ENCODE data around the gene TCF19.
"Not testable (repeated sequence)": the region's sequence is repeated elsewhere in the genome, so short reads cannot be mapped to it uniquely, and the experiment has no call there.

TCF19 gene

DNA sequence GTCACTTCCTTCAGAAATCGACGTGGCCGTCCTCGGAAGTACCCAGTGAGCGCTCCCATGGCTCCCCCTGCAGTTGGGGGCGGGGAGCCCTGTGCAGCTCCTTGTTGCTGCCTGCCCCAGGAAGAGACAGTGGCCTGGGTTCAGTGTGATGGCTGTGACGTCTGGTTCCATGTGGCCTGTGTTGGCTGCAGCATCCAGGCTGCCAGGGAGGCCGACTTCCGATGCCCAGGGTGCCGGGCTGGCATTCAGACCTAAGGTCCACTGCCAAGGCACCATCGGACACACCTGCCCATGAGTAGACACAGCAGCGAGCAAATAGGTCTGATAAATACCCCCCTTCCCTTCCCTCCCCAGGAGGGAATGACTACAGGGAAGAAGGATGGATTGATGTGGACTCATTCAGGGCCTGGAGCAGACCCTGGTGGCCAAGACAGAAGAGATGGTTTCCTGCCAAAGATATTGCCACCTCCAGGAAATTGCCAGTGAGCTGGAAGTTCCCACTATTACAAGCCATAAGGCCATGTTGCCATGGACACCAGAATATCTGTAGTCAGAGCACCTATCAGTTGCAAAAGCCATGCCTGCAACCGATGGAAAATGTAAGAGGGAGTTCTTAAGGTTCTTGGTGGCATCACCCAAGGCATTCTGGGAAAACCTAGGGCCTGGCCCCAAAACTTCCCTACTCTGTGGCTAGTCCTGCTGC, 4.2 kb downstream of the TCF19 start:
- DNase-seq, result no peak

DNA sequence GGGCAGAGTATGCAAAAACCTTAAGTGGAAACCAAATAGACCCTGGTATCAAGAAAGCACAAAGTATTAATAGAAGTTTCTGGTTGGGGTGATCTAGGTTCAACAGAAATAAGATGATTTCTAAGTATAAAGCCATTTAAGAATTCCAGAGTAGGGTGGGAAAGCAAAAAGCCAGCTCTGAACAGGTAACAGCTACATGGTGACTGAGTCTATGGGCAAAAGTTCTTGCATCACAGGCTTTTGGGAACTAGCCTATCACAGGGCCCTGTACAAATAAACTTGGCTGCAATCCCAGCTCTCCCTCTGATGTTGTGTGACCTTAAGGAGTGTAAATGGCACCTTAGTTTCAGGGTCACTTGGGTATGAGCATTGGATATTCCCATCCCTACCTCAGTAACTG, 5.5 kb downstream of the TCF19 start:
- no peak for DNase-seq

DNA sequence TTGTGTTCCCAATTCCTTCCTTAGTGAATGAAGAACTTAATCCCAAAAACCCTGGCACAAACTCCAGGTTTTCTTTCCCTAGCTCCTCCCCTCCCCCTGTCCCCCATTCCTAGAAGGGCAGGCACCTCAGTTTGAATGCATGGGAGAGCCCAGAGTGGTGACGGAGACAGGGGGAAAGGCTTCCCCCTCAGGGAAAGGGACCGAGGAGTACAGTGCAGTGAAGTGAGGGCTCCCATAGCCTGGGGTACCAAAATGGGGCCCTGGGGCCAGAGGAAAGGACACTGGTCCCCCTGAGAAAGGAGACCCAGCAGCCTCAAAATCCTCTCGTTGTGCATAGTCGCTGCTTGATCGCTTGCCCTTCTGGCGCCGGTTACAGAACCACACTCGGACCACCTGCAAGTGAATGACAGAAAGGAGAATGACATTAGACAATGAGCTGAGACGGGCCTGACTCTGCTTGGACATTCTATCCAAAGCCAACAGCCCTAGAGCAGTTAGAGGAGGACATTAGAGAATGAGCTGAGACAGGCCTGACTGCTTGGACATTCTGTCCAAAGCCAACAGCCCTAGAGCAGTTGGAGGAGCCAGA, 6.2 kb downstream of the TCF19 start:
- DNase-seq, result not testable (repeated sequence)

DNA sequence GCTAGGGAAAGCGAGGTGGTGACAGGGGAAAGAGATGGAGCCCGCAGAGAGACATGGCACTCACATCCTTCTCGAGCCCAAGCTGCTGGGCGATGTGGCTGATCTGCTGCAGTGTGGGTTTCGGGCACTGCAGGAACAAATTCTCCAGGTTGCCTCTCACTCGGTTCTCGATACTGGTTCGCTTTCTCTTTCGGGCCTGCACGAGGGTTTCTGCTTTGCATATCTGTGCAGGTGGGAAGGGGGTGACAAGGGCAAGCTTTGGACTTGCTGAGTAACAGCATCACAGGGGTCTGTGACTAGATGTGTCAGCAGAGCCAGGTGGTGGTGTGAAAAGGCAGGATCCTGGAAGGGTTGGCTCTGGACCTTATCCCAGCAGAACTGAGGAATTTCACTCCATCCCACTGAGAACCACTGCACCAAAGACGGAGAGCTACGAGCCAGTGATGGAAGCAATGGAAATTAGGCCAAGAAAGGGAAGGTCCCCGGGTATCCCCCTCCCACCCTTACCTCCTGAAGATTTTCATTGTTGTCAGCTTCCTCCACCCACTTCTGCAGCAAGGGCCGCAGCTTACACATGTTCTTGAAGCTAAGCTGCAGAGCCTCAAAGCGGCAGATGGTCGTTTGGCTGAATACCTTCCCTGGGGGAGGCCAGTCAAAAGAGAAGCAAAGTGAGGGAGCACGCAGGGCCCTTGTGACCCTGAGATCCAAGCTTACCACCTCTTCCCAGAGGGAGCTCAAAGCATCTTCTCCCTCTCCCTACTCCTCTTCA, 6.9 kb downstream of the TCF19 start:
- not testable (repeated sequence) for DNase-seq

DNA sequence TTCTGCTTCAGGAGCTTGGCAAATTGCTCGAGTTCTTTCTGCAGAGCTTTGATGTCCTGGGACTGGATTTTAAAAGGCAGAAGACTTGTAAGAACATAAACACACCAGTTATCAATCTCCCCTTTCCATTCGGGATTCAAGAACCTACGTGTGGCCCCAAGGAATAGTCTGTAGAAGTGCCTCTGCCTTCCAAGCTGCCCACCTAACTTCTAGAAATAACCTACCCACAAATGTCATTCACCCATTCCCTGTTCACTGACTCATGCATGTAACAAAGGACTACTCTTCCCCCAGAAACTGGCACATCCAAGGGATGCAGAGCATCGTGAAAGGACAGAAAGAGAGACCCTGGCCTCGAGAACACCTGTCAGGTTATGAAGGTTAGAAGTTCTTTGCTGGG, 7.6 kb downstream of the TCF19 start:
- no peak for DNase-seq

DNA sequence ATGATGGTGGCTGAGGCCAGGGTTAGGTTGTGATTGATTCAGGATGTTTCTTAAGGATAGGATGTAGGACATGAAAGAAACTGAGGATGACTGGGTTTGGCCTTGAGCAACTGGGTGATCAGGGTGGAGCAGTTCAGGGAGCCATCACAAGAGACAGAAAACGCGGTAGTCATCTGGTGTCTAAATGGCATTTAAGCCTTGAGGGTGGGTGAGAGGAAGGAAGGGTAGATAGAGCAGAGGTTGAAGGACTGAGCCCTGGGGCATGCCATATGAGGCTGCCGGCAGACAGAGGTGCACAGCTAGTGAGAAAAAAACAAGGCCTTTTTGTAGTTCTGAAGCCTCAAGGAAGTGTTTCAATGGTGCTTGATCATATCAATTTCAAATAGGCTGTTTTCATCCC, 10.2 kb downstream of the TCF19 start:
- DNase-seq, result no peak

DNA sequence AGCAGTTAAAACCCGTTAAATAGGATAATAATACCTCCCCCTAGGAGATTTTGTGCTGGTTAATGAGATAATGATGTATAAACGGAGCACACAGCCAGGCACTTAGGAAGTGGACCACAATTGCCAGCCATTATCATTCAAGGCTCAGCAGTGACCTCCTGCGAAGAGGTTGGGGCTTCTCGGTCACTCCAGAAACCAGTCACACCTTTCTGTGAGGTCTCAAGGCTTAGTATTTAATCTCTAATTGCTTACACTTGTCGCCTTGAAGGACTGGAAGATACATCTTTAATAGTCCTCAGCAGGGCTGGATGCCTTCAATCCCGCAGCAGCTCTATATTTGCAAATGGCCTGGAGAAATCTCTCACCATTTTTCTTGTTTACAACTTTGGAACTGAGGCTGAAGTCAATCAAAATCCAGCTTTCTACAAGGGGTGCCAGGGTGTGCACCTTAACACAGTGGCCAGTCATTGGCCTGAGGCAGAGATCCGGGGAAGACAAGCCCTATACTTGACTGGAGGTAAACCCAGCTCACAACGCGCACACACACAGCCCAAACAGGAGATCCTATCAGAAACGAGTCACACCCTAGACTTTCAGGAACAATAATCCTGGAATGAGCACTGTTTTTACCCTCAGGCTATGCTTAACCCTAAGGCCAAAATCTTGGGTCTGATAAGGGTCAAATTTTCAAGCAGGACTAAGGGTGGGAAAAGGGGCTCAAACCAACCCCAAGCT, 10.9 kb downstream of the TCF19 start:
- no peak for DNase-seq

DNA sequence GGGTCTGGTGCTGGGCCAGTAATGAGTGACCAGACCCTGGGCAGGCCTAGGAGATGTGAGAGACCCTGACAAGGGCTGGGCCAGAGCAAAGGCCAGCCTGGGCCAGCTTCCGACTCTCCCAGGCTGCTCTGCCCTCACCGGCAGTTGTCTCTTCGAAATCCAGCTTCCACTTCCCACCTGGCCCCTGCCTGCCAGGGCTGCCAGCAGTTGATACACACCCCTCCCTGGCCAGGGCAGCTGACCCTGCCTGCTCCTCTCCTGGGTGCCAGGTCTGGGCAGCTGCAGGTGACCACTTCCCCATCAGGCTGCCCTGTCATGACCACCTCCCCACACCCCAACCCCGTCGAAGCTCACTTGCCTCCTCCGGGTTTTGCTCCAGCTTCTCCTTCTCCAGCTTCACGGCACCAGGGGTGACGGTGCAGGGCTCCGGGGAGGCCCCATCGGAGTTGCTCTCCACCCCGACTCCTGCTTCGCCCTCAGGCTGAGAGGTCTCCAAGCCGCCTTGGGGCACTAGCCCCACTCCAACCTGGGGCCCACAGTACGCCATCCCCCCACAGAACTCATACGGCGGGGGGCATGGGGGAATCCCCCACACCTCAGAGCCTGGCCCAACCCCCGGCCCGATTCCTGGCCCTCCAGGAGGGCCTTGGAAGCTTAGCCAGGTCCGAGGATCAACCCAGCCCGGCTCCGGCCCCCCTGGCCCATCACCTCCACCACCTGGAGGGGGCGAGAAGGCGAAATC, 11.6 kb downstream of the TCF19 start:
- not testable (repeated sequence) for DNase-seq

DNA sequence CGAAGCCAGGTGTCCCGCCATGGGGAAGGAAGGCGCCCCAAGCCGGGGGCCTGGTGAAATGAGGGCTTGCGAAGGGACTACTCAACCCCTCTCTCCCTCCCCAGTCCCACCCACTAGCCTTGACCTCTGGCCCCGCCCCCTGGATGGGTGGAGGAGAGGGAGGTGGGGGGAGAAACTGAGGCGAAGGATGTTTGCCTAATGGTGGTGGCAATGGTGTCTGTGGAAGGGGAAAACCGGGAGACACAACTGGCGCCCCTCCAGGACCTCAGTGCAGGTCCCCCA, 12.2 kb downstream of the TCF19 start, which contains the start of gene POU5F1:
Gene POU5F1 (minus strand): TSS at position 83 of the 282 bp plus-strand sequence. CDS start 62 bp downstream, at position 21.
- DNase-seq, result no peak

DNA sequence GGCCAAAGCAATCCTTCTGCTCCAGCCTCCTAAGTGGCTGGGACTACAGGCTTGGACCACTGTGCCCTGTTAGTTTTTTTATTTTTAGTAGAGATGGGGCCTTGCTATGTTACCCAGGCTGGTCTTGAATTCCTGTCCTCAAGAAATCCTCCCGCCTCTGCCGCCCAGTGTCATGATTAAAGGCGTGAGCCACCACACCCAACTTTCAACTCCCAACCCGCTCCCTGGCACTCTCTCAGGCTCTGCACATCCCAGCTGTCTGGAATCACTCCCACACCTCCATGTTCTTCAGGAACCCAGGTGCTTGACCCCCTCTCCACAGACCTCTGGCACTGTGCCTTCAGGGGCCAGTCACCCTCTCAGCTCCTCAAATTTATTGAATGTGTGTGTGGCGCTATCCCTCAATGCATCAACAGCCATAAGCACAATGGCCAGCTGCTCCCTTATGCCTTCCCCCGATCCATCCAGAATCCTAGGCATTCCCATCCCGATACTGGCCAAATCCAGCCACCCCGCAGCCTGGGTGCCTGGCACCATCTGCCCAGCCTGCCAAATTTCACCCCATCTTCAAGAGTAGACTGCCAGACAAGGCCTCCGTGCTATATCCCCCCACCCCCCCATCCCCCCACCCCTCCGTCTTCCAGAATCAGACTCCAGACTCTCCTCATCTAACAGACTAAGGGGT, 12.7 kb downstream of the TCF19 start:
- DNase-seq, result no peak

DNA sequence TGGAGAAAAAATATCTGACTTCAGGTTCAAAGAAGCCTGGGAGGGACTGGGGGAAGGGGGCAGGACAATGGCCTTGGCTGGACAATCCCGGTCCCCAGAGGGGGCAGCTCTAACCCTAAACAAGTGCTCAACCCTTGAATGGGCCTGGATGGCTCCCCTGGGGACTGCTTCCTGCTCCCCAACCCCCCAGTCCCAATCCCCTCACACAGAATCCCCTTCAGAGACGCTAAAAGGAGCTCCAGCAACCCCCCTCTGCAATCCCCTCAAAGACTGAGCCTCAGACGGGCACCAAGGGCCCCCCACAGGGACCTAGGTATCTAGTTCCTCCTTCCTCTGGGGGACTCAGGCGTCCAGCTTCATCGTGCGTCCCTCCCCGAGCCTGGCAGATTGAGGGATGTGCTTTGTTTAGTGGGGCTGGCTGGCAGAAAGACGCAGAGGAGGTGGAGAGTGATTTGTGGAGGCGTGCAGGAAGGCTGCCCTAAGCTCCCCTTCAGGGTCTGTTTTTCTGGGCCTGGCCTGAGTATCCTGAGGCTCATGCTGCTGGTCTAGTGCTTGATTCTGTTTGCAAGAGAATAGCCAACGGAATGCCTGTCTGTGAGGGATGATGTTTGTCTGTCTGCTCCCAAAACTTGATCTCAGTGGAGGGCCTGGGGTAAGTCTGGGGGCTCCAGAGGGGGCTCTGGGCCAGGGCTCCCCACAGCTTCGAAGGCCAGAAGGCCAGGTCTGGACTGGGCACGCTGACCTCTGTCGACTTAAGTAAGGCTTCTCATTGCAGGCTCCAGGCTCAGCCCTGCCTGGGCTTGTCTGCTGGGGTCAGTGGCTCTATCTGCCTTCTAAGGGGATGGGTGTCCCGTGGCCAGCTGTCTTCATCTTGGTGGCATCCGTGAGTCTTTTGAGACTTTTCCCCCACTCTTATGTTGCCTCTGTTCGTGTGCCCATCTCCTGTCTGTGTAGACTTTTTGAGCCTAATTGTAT, 13.8 kb downstream of the TCF19 start:
- DNase-seq, result no peak

DNA sequence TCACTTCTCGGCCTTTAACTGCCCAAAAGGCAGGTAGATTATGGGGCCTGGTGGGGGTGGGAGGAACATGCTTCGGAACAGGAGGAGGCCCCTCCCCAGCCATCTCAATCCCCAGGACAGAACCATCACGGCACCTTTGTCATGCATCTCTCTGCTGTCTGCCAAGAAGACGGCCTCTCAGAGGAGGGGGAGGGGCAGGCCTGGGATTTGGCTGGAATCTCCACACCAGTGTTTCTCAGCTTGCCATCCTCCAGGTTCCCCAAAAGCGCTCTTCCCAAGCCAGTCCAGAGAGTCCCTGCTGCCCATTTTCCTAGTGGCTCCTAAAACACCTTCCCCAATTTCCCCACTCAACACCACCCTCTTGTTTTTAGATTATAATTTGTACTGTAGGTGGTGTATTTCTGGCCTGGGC, 14.6 kb downstream of the TCF19 start:
- no peak for DNase-seq

DNA sequence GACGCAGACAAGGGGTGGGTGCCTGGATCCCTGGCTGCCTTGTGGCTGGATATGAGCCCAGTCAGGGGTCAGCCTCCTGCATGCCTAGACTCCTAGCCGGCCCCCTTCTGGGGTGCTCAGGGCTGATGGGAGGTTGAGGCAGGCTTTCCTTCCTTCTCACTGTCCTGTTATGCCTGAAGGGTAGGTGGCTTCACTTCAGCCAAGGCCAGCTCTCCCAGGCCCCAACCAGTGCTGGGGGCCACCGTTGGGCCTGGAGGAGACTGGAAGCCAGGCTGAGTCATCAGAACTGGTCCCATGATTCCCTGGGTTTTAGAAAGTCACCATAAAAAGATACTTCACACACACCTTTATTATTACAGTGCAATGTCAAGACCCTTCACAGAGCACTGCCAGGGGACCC, 15.0 kb downstream of the TCF19 start:
- DNase-seq, result no peak

DNA sequence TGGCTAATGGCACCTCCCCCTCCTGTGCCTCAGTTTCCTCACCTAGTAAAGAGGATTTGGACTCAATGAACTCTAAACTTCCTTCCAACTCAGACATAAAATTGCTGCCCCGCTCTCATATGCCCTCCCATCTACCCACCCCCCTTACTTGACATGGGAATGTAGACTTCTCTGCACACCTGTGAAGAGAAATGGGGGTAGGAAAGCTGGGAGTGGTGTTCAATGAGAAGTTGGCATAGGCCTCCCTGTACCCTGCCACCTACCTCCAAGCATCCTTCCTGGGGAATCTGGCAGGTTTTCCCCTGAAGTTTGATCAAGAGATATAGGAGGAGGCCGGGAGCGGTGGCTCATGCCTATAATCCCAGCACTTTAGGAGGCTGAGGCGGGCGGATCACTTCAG, 16.0 kb downstream of the TCF19 start:
- DNase-seq, result no peak

DNA sequence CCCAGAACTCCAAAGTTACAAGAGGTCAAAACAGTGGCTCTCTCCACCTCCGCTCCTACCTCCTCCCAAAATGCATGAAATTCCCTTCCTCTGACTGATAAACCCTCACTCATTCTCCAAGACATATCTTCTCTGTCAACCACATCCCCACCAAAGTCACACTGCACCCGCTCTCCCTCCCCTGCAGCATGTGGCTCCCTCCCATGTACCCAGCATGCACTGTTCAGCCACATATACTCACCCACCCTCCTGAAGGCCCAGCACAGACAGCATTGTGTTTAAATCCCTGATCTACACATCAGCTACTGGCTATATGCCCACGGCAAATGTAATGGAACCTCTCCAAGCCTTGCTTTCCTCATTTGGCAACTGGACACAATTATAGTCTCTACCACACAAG, 17.6 kb downstream of the TCF19 start:
- no peak for DNase-seq

DNA sequence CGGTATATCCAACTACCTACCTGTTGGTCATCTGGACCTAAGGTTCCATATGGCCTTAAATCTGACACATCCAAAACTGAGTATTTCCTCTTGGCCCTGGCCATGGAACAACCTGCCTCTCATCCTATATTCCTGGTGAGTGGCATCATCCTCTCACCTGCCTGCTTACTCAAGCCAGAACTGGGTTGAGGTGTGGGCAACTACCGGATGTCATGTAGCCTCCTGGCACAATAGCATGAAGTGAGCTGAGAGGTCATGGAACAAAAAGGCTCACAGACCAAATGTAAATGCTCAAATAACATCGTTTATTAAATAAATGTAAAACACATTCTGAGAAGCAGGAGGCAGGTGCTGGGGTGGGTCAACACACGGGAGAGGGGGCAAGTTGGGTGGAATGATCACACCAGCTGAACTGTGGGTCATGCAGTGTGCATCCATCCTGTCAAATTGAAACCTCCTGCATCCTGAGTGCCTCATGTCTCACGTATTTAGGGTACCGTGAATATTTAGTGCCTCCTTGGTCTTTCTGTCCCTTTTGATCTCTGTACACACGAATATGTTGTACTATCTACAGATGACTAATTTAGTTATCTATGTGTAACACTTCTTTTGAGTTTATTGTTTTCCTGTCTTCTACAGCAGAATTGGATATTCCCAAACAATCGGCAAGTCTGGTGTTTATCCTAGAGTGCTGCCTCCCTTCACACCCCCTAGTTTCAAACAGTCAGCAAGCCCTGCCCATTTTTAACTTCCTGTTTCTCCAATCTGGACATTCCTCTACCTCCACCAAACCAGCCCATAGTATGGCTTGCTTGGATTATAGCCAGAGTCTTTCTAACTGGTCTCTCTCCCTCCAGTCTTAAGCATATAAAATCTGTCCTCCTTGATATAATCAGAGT, 20.0 kb downstream of the TCF19 start:
- no peak for DNase-seq

DNA sequence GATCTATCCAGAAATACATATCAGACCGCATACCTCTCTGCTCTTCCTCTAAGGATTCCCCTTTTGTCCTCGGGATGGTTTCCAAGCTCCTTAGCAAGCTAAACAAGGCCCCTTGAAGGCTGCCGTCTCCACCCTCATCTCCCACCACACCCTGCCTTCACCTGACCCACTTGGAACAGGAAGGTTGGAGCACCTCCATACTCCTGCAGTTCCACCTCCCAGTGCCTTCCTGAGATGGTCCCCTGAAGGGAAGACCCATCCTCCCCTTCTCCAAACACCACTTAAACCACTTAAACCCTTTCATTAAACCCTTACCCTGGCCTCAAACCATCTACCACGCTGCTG, 20.6 kb downstream of the TCF19 start:
- DNase-seq, result no peak

DNA sequence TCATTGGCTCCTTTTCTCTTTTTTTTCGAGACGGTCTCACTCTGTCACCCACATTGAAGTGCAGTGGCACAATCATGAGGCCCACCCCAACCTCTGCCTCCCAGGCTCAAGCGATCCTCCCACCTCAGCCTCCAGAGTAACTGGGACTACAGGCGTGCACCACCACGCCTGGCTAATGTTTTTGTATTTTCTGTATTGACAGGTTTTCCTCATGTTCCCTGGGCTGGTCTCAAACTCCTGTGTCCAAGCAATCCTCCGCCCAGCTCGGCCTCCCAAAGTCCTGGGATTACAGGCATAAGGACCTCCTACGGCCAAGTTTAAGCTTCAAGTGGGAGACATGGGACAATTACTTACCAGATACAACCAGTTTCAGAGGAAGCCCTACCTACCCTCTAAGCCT, 21.5 kb downstream of the TCF19 start:
- DNase-seq, result no peak

DNA sequence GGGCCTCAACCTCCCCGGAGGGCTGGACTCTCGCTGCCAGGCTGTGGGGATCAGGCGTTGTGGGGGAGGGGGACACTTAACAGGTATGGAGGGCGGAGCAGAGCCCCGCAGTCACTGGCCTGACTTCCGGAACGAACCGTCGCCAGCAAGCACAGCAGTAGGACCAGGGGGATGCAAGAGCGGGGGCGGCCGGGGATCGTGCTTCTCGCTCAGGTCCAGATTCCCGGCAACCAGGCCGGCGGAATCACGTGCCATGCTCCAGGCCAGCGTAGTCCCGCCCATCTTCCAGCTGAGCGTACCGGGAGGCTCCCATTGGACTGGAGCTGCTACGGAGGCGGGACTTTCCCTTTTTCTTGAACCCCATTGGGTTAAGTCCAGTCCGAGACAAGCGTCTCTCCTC, 22.1 kb downstream of the TCF19 start:
- peak; percentile 49 for DNase-seq

DNA sequence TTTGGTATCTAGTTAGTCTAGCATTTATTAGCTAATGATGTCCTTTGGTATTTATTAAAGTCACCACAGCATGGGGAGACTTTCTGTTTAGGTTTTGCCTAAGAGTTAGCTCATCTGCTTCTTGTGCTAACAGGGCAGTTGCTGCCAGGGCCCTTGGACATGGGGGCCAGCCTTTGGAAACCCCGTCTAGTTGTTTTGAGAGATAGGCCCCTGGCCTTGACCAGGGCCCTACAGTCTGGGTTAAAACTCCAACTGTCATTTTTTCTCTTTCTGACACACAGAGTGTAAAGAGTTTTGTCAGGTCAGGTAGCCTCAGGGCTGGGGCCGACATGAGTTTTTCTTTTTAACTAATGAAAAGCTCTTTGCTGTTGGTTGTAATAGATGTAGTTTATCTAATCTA, 24.9 kb downstream of the TCF19 start:
- not testable (repeated sequence) for DNase-seq
